Fibroblast of lung (primary cell): Measurements from ENCODE around the gene CEACAM16. TPM values are rescaled to one million over a fixed set of nuclear protein-coding genes. Genes with fewer than 3 reads are reported as not detected.
"Not testable (repeated sequence)": the region's sequence is repeated elsewhere in the genome, so short reads cannot be mapped to it uniquely, and the experiment has no call there.

Experiments
- DNase-seq, 2 donors: peaks; one replicate each; pipeline versions ENCODE4 v3.0.0 to v3.0.0-alpha.2; 2010; ENCODE audit warnings: low read depth in 2 of 2
- H2AFZ ChIP-seq: 2 replicates; pipeline ENCODE4 v1.5.1; 2012; ENCODE audit warnings: low read length, control low read depth, inconsistent platforms
- H3K27ac ChIP-seq: 2 replicates; pipeline ENCODE4 v1.5.1; 2011; ENCODE audit warnings: low read length, control low read depth; ENCODE audit not compliant: insufficient read depth
- H3K27me3 ChIP-seq: 2 replicates; pipeline ENCODE4 v1.5.1; 2011; ENCODE audit warnings: mild to moderate bottlenecking, low read length; ENCODE audit not compliant: control insufficient read depth, insufficient read depth
- H3K36me3 ChIP-seq: 2 replicates; pipeline ENCODE4 v1.5.1; 2011; ENCODE audit warnings: low read length; ENCODE audit not compliant: control insufficient read depth, insufficient read depth
- H3K4me1 ChIP-seq: 2 replicates; pipeline ENCODE4 v1.5.1; 2011; ENCODE audit warnings: low read length; ENCODE audit not compliant: control insufficient read depth, insufficient read depth; ENCODE audit errors: extremely low read depth
- H3K4me2 ChIP-seq: 2 replicates; pipeline ENCODE4 v1.5.1; 2011; ENCODE audit warnings: low read length, control low read depth; ENCODE audit not compliant: insufficient read depth; ENCODE audit errors: extremely low read depth
- H3K4me3 ChIP-seq, 4 experiments: fragments of 200-600 bp in 1 of 4; sonication (generic) in 1 of 4; replicated peaks in 1 of 4; 2 replicates each; pipeline ENCODE4 v1.5.1; 2011 to 2016; ENCODE audit warnings: low read length in 4 of 4, low read depth in 3 of 4, mild to moderate bottlenecking in 3 of 4, control low read depth in 2 of 4, inconsistent platforms in 1 of 4, mixed read lengths in 1 of 4; ENCODE audit not compliant: insufficient read depth in 1 of 4; ENCODE audit errors: control extremely low read depth in 1 of 4
- H3K79me2 ChIP-seq: 2 replicates; pipeline ENCODE4 v1.5.1; 2012; ENCODE audit warnings: mild to moderate bottlenecking, low read length, inconsistent platforms; ENCODE audit not compliant: control insufficient read depth, insufficient read depth
- H3K9ac ChIP-seq: 2 replicates; pipeline ENCODE4 v1.5.1; 2011; ENCODE audit warnings: mild to moderate bottlenecking, low read length, control low read depth; ENCODE audit not compliant: insufficient read depth
- H3K9me3 ChIP-seq: 2 replicates; pipeline ENCODE4 v1.5.1; 2012; ENCODE audit warnings: low read depth, low read length; ENCODE audit not compliant: control insufficient read depth, insufficient read depth
- H4K20me1 ChIP-seq: 2 replicates; pipeline ENCODE4 v1.5.1; 2011; ENCODE audit warnings: low read length; ENCODE audit not compliant: control insufficient read depth, insufficient read depth; ENCODE audit errors: extremely low read depth
- EZH2 ChIP-seq: IDR thresholded peaks from 2 replicates; pipeline ENCODE4 v1.5.1; 2012; ENCODE audit warnings: low read length, control low read depth, mild to moderate bottlenecking; ENCODE audit errors: missing control alignments
- polyA plus RNA-seq, 2 donors: library from polyadenylated mRNA; depleted of rRNA in 1 of 2; stranded (reverse) in 1 of 2; unstranded in 1 of 2; fragments of >200 nt; gene quantifications; 2 replicates each; pipeline ENCODE4 v1.2.1, GENCODE V29; 2011 to 2012; ENCODE audit warnings: missing spikeins in 1 of 2
- total RNA-seq: library from RNA; depleted of rRNA; stranded (reverse); fragments of >200 nt; gene quantifications from 2 replicates; pipeline ENCODE4 v1.2.1, GENCODE V29; 2014
- TF ChIP-seq, protein P1 (sequence below), 2 donors: IDR thresholded peaks in 1 of 2; conservative IDR thresholded peaks in 1 of 2; 1 replicate in 1 of 2; 2 replicates in 1 of 2; pipeline ENCODE4 v1.5.1; 2011 to 2012; ENCODE audit warnings: low read length in 2 of 2, control low read depth in 1 of 2, inconsistent platforms in 1 of 2, low read depth in 1 of 2, mild to moderate bottlenecking in 1 of 2

The CEACAM16 gene
- total and polyA plus RNA-seq, 2 donors (not counting 1 experiment from before 2014, with no cell fraction given): not detected

DNA sequence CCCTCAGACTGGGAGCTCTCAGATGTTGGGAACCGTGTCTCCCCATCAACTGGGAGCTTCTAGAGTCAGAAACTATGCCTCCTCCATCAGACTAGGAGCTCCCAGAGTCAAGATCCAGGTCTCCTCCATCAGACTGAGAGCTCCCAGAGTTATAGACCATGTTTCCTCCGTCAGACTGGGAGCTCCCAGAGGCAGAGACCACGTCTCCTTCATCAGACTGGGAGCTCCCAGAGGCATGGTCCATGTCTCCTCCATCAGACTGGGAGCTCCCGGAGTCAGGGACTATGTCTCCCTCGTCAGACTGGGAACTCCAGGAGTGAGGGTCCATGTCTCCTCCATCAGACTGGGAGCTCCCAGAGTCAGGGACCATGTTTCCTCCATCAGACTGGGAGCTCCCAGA is 10.0 kb downstream of the CEACAM16 start:
- Histone ChIP-seq H3K4me2 (no peak overlapping the region), H4K20me1 (no peaks in the 10 kb centered on the region), H3K9ac (no peak overlapping the region), H3K79me2 (no peaks in the 10 kb centered on the region), H3K27ac (no peak overlapping the region), H3K9me3 (no peaks in the 10 kb centered on the region), H3K4me1 (no peaks in the 10 kb centered on the region), H2AFZ (no peak overlapping the region), H3K36me3 (no peaks in the 10 kb centered on the region), H3K27me3 (no peaks in the 10 kb centered on the region), H3K4me3 (no peak overlapping the region)
- no peak for TF ChIP-seq EZH2
- TF ChIP-seq, protein P1, sequence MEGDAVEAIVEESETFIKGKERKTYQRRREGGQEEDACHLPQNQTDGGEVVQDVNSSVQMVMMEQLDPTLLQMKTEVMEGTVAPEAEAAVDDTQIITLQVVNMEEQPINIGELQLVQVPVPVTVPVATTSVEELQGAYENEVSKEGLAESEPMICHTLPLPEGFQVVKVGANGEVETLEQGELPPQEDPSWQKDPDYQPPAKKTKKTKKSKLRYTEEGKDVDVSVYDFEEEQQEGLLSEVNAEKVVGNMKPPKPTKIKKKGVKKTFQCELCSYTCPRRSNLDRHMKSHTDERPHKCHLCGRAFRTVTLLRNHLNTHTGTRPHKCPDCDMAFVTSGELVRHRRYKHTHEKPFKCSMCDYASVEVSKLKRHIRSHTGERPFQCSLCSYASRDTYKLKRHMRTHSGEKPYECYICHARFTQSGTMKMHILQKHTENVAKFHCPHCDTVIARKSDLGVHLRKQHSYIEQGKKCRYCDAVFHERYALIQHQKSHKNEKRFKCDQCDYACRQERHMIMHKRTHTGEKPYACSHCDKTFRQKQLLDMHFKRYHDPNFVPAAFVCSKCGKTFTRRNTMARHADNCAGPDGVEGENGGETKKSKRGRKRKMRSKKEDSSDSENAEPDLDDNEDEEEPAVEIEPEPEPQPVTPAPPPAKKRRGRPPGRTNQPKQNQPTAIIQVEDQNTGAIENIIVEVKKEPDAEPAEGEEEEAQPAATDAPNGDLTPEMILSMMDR (conservative IDR thresholded peaks at IDR 0.05 in 1 of 2, IDR thresholded peaks at IDR 0.05 in 1 of 2; ENCODE audit: low read depth in 1 of 2, low read length in 2 of 2): no peak
- no peak for DNase-seq

DNA sequence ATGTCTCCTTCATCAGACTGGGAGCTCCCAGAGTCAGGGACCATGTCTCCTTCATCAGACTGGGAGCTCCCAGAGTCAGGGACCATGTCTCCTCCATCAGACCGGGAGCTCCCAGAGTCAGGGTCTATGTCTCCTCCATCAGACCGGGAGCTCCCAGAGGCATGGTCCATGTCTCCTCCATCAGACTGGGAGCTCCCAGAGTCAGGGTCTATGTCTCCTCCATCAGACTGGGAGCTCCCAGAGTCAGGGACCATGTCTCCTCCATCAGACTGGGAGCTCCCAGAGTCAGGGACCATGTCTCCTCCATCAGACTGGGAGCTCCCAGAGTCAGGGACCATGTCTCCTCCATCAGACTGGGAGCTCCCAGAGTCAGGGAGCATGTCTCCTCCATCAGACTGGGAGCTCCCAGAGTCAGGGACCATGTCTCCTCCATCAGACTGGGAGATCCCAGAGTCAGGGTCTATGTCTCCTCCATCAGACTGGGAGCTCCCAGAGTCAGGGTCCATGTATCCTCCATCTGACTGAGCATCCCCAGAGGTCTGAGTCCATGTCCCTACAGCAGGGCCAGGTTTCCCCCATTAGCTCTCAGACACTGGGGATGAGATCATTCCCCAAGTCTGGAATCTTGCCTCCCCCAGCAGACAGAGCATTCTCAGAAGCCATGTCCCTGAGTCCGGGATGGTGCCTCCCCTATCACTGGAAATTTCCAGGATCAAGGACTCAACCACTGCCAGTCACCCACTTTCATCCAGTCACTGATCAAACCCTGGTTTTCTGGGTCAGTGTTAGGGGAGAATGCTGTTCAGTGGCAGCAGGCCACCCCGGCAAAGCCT is 10.7 kb downstream of the CEACAM16 start:
- H3K9ac ChIP-seq, H3K9me3 ChIP-seq, H3K4me1 ChIP-seq, H3K36me3 ChIP-seq, H3K79me2 ChIP-seq, H3K4me3 ChIP-seq, H3K27ac ChIP-seq, H2AFZ ChIP-seq, H4K20me1 ChIP-seq, DNase-seq, H3K4me2 ChIP-seq, H3K27me3 ChIP-seq: not testable (repeated sequence)

DNA sequence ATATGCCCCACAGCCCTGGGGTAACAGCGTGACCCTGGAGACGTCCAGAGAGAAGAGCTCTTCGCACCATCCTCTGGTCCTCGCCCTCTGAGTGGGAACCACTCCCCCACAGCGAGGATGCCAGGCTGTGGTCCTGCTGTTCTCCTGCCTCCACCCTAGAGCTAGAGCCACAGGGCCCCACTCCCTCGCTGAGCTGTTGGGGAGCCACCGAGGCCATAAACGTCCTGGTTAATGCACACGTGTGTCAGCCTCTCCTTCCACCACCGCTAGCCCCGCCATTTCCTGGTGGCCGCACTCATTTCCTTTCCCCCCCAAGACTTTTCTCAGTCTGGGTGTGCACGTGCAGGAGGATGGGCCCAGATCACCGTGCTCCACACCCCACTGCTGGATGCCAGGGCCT is 11.5 kb downstream of the CEACAM16 start:
- TF ChIP-seq EZH2: no peak
- no peaks in the 10 kb centered on the region for H3K4me1 ChIP-seq
- no peaks in the 10 kb centered on the region for H4K20me1 ChIP-seq
- H3K9me3 ChIP-seq: no peaks in the 10 kb centered on the region
- H3K36me3 ChIP-seq: no peaks in the 10 kb centered on the region
- no peak overlapping the region for H3K4me2 ChIP-seq
- no peak overlapping the region for H3K4me3 ChIP-seq
- H3K27ac ChIP-seq: no peak overlapping the region
- no peak overlapping the region for H2AFZ ChIP-seq
- DNase-seq: no peak
- H3K27me3 ChIP-seq: no peaks in the 10 kb centered on the region
- H3K79me2 ChIP-seq: no peaks in the 10 kb centered on the region
- H3K9ac ChIP-seq: no peak overlapping the region

DNA sequence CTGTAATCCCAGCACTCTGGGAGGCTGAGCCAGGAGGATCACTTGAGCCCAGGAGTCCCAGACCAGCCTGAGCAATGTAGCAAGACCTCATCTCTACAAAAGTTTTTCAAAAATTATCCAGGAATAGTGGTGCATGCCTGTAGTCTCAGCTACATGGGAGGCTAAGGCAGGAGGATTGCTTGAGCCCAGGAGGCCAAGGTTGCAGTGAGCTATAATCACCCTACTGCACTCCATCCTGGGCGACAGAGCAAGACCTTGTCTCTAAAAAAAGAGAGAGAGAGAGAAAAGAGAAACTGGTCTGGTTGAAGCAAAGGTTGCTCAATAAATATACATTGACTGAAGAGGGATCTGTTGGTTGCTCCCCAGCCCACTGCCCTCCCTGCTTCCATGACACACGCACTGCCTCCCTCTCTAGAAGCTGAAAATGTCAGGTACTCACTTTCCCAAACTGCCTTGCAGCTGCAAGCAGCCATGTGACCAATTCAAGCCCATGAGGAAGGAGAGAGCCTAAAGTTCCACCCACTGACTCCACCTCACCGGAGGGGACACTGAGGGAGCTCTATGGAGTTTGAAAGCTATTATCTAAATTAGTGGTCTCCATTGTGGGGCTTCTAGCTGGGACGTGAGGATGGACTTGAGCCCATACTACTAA is 14.0 kb downstream of the CEACAM16 start:
- H3K9ac ChIP-seq: no peak overlapping the region
- H3K4me3 ChIP-seq: no peak overlapping the region
- no peak overlapping the region for H2AFZ ChIP-seq
- no peak overlapping the region for H3K4me2 ChIP-seq
- no peaks in the 10 kb centered on the region for H3K9me3 ChIP-seq
- H3K36me3 ChIP-seq: no peaks in the 10 kb centered on the region
- DNase-seq: peak in 1 of 2 donors; percentile 15
- no peak overlapping the region for H3K27ac ChIP-seq
- H4K20me1 ChIP-seq: no peaks in the 10 kb centered on the region
- TF ChIP-seq, protein P1 (conservative IDR thresholded peaks at IDR 0.05 in 1 of 2, IDR thresholded peaks at IDR 0.05 in 1 of 2; ENCODE audit: low read depth in 1 of 2, low read length in 2 of 2): no peak
- TF ChIP-seq EZH2: no peak
- no peaks in the 10 kb centered on the region for H3K4me1 ChIP-seq
- H3K79me2 ChIP-seq: no peaks in the 10 kb centered on the region
- H3K27me3 ChIP-seq: no peaks in the 10 kb centered on the region
